Dermis microvascular lymphatic vessel endothelial cell (primary cell): Measurements from ENCODE around the gene KCNA5. TPM values are rescaled to one million over a fixed set of nuclear protein-coding genes. Genes with fewer than 3 reads are reported as not detected.

ENCODE experiments used
- DNase-seq, 2 donors: peaks; one replicate each; pipeline versions ENCODE4 v3.0.0 to v3.0.0-alpha.2; 2010; ENCODE audit warnings: low read depth in 2 of 2
- total RNA-seq: library from RNA; depleted of rRNA; stranded (reverse); fragments of >200 nt; gene quantifications from 2 replicates; pipeline ENCODE4 v1.2.1, GENCODE V29; 2014

KCNA5 gene
- total RNA-seq, result not detected in 2 replicates

- no peak for DNase-seq
These were observed at the start of gene KCNA5 for GRCh38 chr12:5043589-5044419. Gene KCNA5 (plus strand): TSS chr12:5043879. CDS start chr12:5044148, 269 bp downstream.

DNA sequence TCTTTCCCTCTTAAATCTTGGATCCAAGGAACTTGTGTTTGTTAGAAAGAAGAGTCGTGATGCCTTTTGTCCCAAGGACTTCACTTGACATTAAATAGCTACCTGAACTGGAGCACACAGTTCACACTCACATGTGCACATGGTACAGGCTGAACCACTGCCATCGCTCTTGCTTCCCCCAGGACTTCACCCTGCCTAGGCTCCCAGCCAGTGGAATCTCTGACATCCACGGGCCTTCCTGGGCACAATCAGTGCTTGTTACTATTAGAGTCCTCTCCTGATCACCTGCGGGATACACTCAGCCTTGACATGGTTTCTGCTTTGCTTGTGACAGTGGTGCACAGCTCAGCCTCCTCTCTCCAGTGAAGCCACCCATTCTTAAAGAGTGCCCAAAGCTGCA lies 49.1 kb upstream of the KCNA5 start:
- DNase-seq, result no peak

DNA sequence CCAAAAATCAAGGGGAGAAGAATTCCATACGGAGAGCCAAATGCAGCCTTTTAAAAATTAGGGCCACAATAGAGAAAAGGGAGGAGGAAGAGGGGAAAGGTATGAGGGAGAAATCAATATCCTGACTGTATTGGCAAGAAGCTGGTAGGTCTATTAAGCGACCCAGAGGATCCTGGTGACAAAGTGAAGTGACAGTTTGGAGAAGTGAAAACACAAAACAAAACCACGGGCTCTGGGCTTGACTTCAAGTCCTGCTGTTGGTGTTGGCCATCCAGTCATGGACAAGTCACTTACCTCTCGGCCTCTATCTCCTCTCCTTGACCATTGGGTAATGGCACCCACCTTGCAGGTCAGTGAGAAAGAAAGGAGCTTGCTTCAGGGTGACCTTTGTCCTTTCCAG lies 47.0 kb upstream of the KCNA5 start:
- DNase-seq, result no peak

- peak in 1 of 2 donors; percentile 26 for DNase-seq
These were observed 45.7 kb upstream of the KCNA5 start for GRCh38 chr12:4997939-4998338.

- DNase-seq, result no peak
These were observed 43.5 kb upstream of the KCNA5 start for GRCh38 chr12:5000204-5000603.

DNA sequence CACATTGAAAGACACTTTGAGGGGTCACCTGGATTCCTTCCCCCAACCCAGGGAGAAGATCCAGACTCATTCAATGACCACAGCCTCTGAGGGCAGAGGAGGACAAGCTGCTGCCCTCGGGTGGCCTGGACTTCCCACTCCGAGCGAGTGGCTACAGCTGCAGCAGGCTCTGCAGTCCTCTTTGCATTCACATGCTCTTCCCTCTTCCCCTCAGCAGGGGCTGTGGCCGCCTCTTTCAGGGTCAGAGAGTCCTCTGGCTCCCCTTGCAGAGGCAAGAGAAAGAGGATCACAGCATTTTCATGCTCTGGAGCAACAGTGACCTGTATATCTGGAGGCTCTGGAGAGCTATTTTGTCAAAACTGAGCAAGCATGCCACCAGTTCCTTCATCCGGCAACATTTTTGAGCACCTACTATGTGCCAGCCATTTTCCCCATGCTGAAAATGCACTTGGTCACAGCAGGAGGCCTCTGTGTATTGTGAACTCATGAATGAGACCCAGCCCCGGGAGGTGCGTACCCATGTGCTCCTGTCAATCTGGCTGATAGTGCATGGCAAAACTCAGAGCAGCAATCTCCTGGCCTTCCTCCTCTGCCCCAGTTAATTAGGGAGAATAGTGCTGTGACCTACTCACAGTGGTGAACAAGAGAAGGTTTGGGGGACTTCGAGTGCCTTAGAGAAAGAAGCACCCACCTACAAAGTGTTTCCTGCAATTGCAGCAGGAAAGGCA lies 42.9 kb upstream of the KCNA5 start:
- DNase-seq, result no peak

DNA sequence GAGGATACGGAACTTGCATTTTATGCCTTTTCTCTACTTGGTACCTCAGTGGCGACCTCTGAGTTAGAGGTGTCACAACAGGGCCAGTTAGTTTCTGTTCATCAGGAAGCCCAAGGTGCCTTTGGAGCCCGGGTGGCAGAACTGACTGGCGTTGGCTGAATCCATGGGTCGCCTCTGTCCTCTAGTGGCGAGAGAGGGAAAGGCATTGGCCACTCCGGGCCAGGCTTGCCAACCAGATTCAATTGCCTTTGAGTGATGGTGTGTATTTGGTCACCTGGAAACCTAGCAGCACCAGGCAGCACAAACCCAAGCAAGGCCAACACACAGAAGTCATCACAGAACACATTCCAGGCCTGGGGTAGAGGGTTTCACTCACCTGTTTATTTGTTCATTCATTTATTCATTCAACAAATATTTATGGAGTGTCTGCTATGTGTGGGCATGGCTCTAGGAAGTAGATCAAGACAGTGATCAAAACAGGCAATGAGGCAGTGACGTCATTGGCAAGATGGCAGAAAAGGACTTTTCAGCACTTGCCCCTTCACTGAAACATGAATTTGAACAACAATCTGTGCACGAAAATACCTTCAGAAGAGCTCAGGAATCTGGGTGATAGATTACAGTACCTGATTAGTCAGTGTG lies 40.5 kb upstream of the KCNA5 start:
- peak; percentile 37 to 58 for DNase-seq

- DNase-seq, result no peak
These were observed 35.0 kb upstream of the KCNA5 start for GRCh38 chr12:5008661-5009060.

GRCh38 chr12:5010151-5010550 lies 33.5 kb upstream of the KCNA5 start:
- DNase-seq, result no peak

DNA sequence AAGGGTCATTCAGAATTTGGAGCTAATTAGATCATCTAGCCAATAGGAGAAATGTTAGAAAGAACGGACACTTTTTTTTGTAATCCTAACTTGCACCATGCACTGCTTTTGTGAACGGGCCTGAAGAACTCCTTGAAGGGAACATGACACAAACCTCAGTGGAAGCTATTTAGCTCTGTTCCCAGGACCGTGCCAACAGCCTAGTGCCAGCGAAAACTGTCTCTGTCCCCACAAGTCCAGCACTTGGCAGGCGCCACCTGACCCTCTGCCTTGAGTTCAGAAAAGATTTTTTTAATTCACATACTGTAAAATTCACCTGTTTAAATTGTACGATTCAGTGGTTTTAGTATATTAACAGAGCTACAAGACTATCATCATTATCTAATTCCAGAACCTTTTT lies 31.3 kb upstream of the KCNA5 start:
- no peak for DNase-seq

GRCh38 chr12:5013266-5013730 lies 30.4 kb upstream of the KCNA5 start:
- no peak for DNase-seq

DNA sequence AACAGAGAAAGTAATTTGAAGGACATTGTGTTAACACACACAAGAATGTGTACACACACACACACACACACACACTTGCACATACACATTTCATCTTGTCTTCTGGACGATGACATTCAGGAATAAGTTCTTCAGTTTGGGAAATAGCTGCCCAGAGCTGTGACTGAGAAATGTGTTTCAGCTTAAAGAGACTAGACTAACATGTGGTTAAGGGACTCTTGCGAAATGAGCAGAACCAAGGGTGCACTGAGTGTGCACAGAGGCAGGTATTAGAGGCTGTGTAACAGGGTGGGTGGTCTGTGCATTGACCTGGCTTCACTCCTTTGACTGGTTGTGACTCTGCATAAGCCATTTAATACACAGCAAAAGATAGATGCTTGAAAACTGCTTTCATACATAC lies 29.4 kb upstream of the KCNA5 start:
- DNase-seq, result no peak

DNA sequence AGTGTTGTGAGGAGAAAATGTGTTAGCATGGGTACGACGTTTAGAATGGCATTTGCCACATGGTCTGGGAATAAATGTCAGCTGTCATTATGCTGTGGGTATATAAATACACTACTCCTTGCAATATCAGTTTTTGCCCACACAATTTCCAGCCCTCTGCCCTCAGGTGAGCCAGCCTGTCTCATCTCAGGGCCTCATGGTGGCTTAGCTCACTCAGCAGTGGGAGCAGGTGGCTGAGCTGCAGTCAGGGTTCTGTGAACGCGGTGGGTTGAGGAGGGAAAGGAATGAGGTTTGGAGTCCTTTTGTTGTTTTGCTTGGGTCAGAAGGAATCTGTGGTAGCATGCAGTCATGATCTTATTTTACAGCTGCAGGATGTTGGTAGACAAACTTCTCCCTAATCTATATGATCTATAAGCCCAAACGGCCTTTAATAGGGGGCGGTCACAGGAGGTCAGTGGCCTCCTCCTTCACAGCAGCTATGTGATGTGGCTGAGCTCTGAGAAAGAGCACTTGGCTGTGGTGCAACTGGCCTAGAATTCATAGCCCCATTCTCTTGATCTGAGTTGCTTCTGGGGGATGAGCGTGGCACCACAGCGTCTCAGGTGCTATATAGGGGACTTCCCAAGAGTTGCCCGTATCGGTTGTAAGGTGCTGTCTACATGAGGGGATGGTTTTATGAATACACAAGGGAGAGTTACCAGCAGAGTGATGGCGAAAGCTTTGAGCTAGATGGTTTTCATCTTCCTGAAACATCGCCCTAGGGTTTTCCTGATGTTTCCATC lies 27.8 kb upstream of the KCNA5 start:
- DNase-seq, result no peak

DNA sequence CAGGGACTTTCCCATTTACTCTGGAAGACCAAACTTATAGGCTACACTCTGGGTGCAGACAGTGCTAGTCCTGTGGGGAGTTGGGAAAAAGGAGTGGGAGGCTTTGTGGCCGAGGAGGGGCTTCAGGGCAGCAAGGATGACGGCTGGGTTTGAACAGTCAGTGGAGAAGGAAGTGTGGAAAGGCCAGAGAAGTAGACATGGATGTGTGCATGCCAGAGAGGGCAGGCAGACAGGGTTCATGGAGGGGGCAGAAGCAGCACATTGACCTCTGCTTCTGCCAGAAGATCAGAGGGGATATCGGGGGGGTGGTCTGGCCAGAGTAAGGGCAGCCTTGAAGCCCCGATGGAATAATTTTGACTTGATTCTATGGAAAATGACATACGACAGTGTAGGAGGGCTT lies 27.2 kb upstream of the KCNA5 start:
- no peak for DNase-seq

DNA sequence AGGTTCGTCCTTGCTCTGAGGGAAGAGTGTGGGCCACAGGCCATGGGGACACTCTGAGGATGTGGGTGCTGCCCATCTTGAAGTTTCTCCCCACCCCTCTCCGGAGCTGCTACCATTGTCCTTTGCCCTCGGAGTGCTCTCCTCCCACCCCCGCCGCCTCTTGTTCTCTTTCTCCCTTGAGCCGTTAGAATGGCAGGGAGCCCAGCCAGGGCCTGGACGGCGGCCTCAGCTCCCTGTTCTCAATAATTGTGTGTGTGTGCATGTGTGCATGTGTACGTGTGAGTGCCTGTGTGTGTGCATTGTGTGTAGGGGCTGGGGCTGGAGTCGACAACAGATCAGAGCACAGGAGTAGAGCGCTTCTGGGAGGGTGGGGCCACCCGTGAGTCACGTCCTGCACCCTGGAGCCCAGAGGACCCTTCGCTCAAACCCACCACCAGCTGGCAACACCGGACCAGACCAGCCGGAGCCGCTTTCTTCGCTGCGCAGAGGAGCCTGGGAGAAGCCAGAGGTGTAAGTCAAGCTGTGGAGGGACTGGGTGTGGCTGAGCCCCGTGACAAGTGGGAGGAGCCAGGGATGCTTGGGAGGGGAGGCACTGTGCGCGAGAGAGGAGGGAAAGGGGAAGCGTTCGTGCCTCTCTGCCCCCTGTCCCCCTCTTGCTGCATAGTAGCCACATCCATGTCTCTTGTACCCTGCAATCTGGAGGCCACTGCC lies 25.9 kb upstream of the KCNA5 start:
- no peak for DNase-seq

DNA sequence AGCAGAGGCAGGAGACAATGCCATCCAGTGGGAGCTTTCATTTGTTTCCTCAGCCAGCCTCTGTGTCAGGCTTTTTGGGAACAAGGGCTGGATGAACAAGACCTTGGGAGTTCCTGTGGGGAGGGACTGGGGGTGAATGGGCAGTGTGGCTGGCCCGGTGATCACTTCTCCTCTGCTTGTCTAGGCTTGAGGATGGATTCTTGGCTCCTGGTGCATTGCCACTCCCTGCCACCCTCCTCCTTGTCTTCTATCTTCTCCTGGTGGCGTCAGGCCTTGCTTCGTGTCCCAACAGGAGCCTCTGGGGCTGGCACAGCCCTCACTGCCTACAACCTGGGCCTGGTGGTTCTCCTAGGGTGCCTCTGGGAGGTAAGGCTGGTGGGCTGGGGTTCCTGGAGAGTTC lies 25.0 kb upstream of the KCNA5 start:
- DNase-seq, result no peak

GRCh38 chr12:5022025-5022424 lies 21.7 kb upstream of the KCNA5 start:
- DNase-seq, result no peak

DNA sequence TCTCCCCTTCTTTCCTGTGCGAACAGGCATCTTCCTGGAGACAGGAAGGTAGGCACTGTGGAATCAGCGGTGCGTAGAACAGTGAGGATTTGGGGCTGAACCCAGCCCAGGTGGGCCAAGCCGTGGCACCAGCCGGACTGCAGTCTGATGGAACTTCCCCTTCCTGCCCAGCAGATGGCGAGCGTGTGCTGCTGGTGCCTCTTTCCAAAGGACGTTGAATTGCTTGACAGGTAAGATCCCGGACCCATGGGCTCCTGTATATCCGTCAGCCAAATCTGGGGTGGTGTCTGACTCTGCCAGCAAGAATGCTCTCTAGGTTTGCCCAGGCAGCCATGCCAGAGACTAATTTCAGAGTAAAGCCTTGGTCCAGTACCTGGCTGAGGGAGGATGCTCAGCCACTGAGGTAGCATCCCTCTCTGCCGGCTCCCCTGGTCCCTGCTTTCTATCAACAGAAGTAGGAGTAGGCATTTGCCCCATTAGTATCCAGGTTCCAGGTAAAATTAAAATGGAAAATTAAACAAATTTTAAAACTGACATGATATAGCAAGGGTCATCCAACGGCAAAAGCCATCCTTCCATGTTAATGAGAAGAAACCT lies 21.1 kb upstream of the KCNA5 start:
- peak; percentile 24 to 45 for DNase-seq

- no peak for DNase-seq
These were observed 19.8 kb upstream of the KCNA5 start for GRCh38 chr12:5023842-5024241.

DNA sequence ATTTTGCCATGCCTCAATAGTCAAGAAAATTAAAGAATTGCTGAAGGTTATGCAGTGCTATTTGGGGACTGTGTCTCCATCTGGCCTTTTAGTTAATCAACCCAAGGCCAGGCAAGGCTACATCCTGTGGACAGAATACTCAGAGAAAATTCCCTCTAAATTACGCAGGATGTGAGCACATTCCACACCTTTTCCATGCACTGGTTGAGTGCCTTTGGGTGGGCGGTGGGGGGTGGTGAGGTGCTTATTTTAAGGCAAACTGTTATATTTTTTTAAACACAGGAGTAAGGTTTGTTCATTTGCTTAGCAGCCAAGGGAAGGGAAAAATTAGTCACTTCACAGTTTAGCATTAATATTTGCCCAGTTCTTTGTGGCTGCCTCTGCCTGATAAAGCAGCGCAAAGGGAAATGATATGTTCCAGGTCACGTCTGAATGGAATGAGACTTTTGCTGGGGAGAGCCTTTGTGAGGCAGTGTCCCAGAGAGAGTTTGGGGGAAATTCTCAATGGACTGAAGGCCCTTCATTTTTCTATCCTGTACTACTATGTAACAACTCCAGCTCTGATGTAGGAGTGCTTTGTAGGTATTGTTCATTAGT lies 17.2 kb upstream of the KCNA5 start:
- no peak for DNase-seq
